H9 (cell line): ENCODE measurements around the gene GLIPR2. TPM values are rescaled to one million over a fixed set of nuclear protein-coding genes. Genes with fewer than 3 reads are reported as not detected.

ENCODE experiments used
- DNase-seq: peaks from one replicate; pipeline ENCODE4 v3.0.0-alpha.2; 2017
- H2AFZ ChIP-seq: one replicate; pipeline ENCODE4 v1.6.1; 2013; ENCODE audit warnings: mild to moderate bottlenecking, low read length, control low read depth, moderate library complexity
- H2AK5ac ChIP-seq: 2 replicates; pipeline ENCODE4 v1.6.1; 2013; ENCODE audit warnings: low read length, control low read depth, mixed read lengths; ENCODE audit not compliant: insufficient read length
- H2BK120ac ChIP-seq: one replicate; pipeline ENCODE4 v1.6.1; 2013; ENCODE audit warnings: low read depth, mild to moderate bottlenecking, low read length, control low read depth, inconsistent platforms; ENCODE audit not compliant: poor library complexity, severe bottlenecking
- H2BK12ac ChIP-seq: 2 replicates; pipeline ENCODE4 v1.6.1; 2013; ENCODE audit warnings: low read length, control low read depth, mixed read lengths, low read depth; ENCODE audit not compliant: insufficient read length
- H2BK15ac ChIP-seq: 2 replicates; pipeline ENCODE4 v1.6.1; 2013; ENCODE audit warnings: low read depth, low read length, control low read depth
- H2BK20ac ChIP-seq: one replicate; pipeline ENCODE4 v1.6.1; 2013; ENCODE audit warnings: low read depth, mild to moderate bottlenecking, low read length, control low read depth, inconsistent platforms; ENCODE audit not compliant: poor library complexity, severe bottlenecking
- H2BK5ac ChIP-seq: 2 replicates; pipeline ENCODE4 v1.6.1; 2013; ENCODE audit warnings: low read length, control low read depth, mixed read lengths; ENCODE audit not compliant: insufficient read length
- H3K14ac ChIP-seq: 2 replicates; pipeline ENCODE4 v1.6.1; 2013; ENCODE audit warnings: low read length, control low read depth; ENCODE audit not compliant: insufficient read depth
- H3K18ac ChIP-seq: 2 replicates; pipeline ENCODE4 v1.6.1; 2013; ENCODE audit warnings: low read depth, mild to moderate bottlenecking, mixed read lengths, low read length, control low read depth; ENCODE audit not compliant: insufficient read length
- H3K23ac ChIP-seq: 2 replicates; pipeline ENCODE4 v1.6.1; 2013; ENCODE audit warnings: low read length, control low read depth, mixed read lengths, low read depth; ENCODE audit not compliant: insufficient read length
- H3K23me2 ChIP-seq: 2 replicates; pipeline ENCODE4 v1.6.1; 2013; ENCODE audit warnings: low read depth, mild to moderate bottlenecking, mixed read lengths, low read length, control low read depth; ENCODE audit not compliant: insufficient read length, poor library complexity, severe bottlenecking
- H3K27ac ChIP-seq: 2 replicates; pipeline ENCODE4 v1.5.1; 2013; ENCODE audit warnings: low read length, control low read depth, mixed read lengths, low read depth; ENCODE audit not compliant: insufficient read length
- H3K27me3 ChIP-seq: 2 replicates; pipeline ENCODE4 v1.6.1; 2013; ENCODE audit warnings: low read length, control low read depth, inconsistent platforms; ENCODE audit not compliant: insufficient read depth
- H3K4ac ChIP-seq: 2 replicates; pipeline ENCODE4 v1.6.1; 2013; ENCODE audit warnings: low read depth, mild to moderate bottlenecking, control low read depth, inconsistent platforms, low read length, moderate library complexity
- H3K4me1 ChIP-seq: 2 replicates; pipeline ENCODE4 v1.6.1; 2013; ENCODE audit warnings: low read length, control low read depth, inconsistent platforms; ENCODE audit not compliant: insufficient read depth
- H3K4me2 ChIP-seq: 2 replicates; pipeline ENCODE4 v1.6.1; 2013; ENCODE audit warnings: low read length, control low read depth, mixed read lengths; ENCODE audit not compliant: insufficient read length, insufficient read depth
- H3K56ac ChIP-seq: 2 replicates; pipeline ENCODE4 v1.6.1; 2013; ENCODE audit warnings: low read depth, mild to moderate bottlenecking, mixed read lengths, low read length, control low read depth; ENCODE audit not compliant: insufficient read length
- H3K79me1 ChIP-seq: 2 replicates; pipeline ENCODE4 v1.6.1; 2013; ENCODE audit warnings: low read depth, mild to moderate bottlenecking, moderate library complexity, low read length, control low read depth, inconsistent platforms; ENCODE audit not compliant: insufficient read depth, poor library complexity, severe bottlenecking
- H3K79me2 ChIP-seq: 2 replicates; pipeline ENCODE4 v1.6.1; 2013; ENCODE audit warnings: low read length, control low read depth, inconsistent platforms; ENCODE audit not compliant: insufficient read depth
- H3K9ac ChIP-seq: 2 replicates; pipeline ENCODE4 v1.6.1; 2013; ENCODE audit warnings: low read length, control low read depth, mixed read lengths; ENCODE audit not compliant: insufficient read length; ENCODE audit errors: extremely low read depth
- H3K9me3 ChIP-seq: one replicate; pipeline ENCODE4 v1.6.1; 2013; ENCODE audit warnings: low read depth, low read length, inconsistent platforms; ENCODE audit not compliant: control insufficient read depth
- H3T11ph ChIP-seq: one replicate; pipeline ENCODE4 v1.6.1; 2013; ENCODE audit warnings: mild to moderate bottlenecking, low read length, control low read depth, inconsistent platforms
- H4K20me1 ChIP-seq: one replicate; pipeline ENCODE4 v1.6.1; 2013; ENCODE audit not compliant: control insufficient read depth, insufficient read length, insufficient read depth
- H4K5ac ChIP-seq: 2 replicates; pipeline ENCODE4 v1.6.1; 2013; ENCODE audit warnings: low read depth, mild to moderate bottlenecking, mixed read lengths, low read length, control low read depth; ENCODE audit not compliant: insufficient read length
- H4K8ac ChIP-seq: replicated peaks from 2 replicates; pipeline ENCODE4 v1.6.1; 2013; ENCODE audit warnings: low read length, control low read depth, mixed read lengths, low read depth; ENCODE audit not compliant: insufficient read length
- H4K91ac ChIP-seq: 2 replicates; pipeline ENCODE4 v1.6.1; 2013; ENCODE audit warnings: low read depth, mild to moderate bottlenecking, moderate library complexity, mixed read lengths, low read length, control low read depth; ENCODE audit not compliant: insufficient read length
- H3K27ac Mint-ChIP-seq, 3 experiments: 2 replicates in 2 of 3; 3 replicates in 1 of 3; pipeline ENCODE4 v1.8.0; 2020 to 2021; ENCODE audit warnings: mixed read lengths in 3 of 3, mild to moderate bottlenecking in 1 of 3, moderate library complexity in 1 of 3
- H3K27me3 Mint-ChIP-seq: 2 replicates; pipeline ENCODE4 v1.8.0; 2021; ENCODE audit warnings: low read depth, mild to moderate bottlenecking, moderate library complexity, mixed read lengths
- H3K36me3 Mint-ChIP-seq, 3 experiments: 2 replicates in 2 of 3; 3 replicates in 1 of 3; pipeline ENCODE4 v1.8.0; 2020 to 2021; ENCODE audit warnings: low read depth in 3 of 3, mixed read lengths in 3 of 3; ENCODE audit not compliant: insufficient read depth in 1 of 3
- H3K4me1 Mint-ChIP-seq, 2 experiments: 2 replicates each; pipeline ENCODE4 v1.8.0; 2020; ENCODE audit warnings: mixed read lengths in 2 of 2
- H3K4me3 Mint-ChIP-seq, 2 experiments: 2 replicates in 1 of 2; 3 replicates in 1 of 2; pipeline ENCODE4 v1.8.0; 2020 to 2021; ENCODE audit warnings: mild to moderate bottlenecking in 2 of 2, mixed read lengths in 2 of 2, moderate library complexity in 1 of 2
- H3K9me3 Mint-ChIP-seq, 2 experiments: 2 replicates in 1 of 2; 3 replicates in 1 of 2; pipeline ENCODE4 v1.8.0; 2020; ENCODE audit warnings: mild to moderate bottlenecking in 2 of 2, mixed read lengths in 2 of 2, moderate library complexity in 1 of 2
- WGBS: extraction: QIAGEN DNeasy Blood & Tissue Kit; methylation state at CpG from one replicate; pipeline ENCODE4 v1.1.7; 2013; ENCODE audit warnings: missing lambda C conversion rate, low lambda C conversion rate, mixed read lengths; ENCODE audit not compliant: insufficient read length; ENCODE audit errors: extremely low coverage; 5-methylcytosine and 5-hydroxymethylcytosine counted together
- total RNA-seq: library from RNA; stranded (reverse); gene quantifications from 2 replicates; pipeline ENCODE4 v1.2.1, GENCODE V29; 2021
- TF ChIP-seq, protein P1 (sequence below): fragments of 200-600 bp; sonication (generic); conservative IDR thresholded peaks from 3 replicates; pipeline ENCODE4 v1.8.0; 2021; ENCODE audit warnings: antibody characterized with exemption, mild to moderate bottlenecking

The GLIPR2 gene
- total RNA-seq, 1 experiment from 2014 or later: 10.0 TPM

DNA sequence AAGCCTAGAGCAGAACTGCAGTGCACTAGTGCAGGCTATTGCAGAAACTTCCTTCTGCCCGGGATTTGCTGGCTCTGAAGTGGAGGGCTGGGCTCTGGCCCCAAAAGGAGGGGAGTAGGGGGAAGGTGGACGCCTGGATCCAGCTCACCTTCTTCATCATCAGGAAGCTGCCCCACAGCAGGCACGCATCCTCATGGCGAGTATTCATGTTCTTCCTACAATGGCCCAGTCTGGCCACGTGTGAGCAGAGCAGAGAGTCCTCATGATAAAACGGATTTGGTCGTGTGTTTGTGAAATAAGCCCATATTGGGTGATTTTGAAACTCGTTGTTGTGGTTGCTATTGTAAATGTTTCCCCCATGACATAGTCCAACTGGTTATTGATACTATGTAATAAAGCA is 8.2 kb upstream of the GLIPR2 start:
- H3K27ac ChIP-seq: no peak overlapping the region
- H2AFZ ChIP-seq: no peak overlapping the region
- no peak overlapping the region for H4K8ac ChIP-seq
- H3K79me1 ChIP-seq: no peaks in the 10 kb centered on the region
- no peaks in the 10 kb centered on the region for H3K23me2 ChIP-seq
- H3K27me3 Mint-ChIP-seq: peaks cover 40% of the 10 kb centered on the region
- H4K91ac ChIP-seq: no peak overlapping the region
- H3K56ac ChIP-seq: no peak overlapping the region
- H3K23ac ChIP-seq: no peak overlapping the region
- H3K4me1 Mint-ChIP-seq: peaks cover 12 to 25% of the 10 kb centered on the region in 2 experiments
- no peak overlapping the region for H3T11ph ChIP-seq
- H2AK5ac ChIP-seq: no peak overlapping the region
- H3K9me3 Mint-ChIP-seq: no peaks in the 10 kb centered on the region
- no peak overlapping the region for H3K18ac ChIP-seq
- H4K20me1 ChIP-seq: no peaks in the 10 kb centered on the region
- DNase-seq: no peak
- H3K79me2 ChIP-seq: no peaks in the 10 kb centered on the region
- no peak overlapping the region for H3K4me2 ChIP-seq
- no peak overlapping the region for H4K5ac ChIP-seq
- H2BK120ac ChIP-seq: no peak overlapping the region
- H2BK12ac ChIP-seq: no peak overlapping the region
- H3K36me3 Mint-ChIP-seq: no peaks in the 10 kb centered on the region; a peak in 1 of 7 replicates
- H3K27ac Mint-ChIP-seq: no peak overlapping the region
- H2BK20ac ChIP-seq: no peak overlapping the region
- WGBS: no CpG with 5 or more reads among the region's 8 CpGs
- H3K27me3 ChIP-seq: no peaks in the 10 kb centered on the region
- no peak overlapping the region for H2BK15ac ChIP-seq
- H3K4me3 Mint-ChIP-seq: no peak overlapping the region
- no peak overlapping the region for H3K9ac ChIP-seq
- no peak overlapping the region for H2BK5ac ChIP-seq
- peaks cover 2% of the 10 kb centered on the region; the same call in 1 of the 2 replicates for H3K4me1 ChIP-seq
- H3K14ac ChIP-seq: no peak overlapping the region
- H3K9me3 ChIP-seq: no peaks in the 10 kb centered on the region
- TF ChIP-seq, protein P1, sequence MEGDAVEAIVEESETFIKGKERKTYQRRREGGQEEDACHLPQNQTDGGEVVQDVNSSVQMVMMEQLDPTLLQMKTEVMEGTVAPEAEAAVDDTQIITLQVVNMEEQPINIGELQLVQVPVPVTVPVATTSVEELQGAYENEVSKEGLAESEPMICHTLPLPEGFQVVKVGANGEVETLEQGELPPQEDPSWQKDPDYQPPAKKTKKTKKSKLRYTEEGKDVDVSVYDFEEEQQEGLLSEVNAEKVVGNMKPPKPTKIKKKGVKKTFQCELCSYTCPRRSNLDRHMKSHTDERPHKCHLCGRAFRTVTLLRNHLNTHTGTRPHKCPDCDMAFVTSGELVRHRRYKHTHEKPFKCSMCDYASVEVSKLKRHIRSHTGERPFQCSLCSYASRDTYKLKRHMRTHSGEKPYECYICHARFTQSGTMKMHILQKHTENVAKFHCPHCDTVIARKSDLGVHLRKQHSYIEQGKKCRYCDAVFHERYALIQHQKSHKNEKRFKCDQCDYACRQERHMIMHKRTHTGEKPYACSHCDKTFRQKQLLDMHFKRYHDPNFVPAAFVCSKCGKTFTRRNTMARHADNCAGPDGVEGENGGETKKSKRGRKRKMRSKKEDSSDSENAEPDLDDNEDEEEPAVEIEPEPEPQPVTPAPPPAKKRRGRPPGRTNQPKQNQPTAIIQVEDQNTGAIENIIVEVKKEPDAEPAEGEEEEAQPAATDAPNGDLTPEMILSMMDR: no peak
- no peak overlapping the region for H3K4ac ChIP-seq
